ENCODE results near the gene NEO1.

The NEO1 gene

GRCh38 chr15:73051807-73052652 lies at the start of gene NEO1:
Gene NEO1, plus strand, starts transcription at chr15:73052463. Its CDS starts 213 bp downstream, at chr15:73052676.
- DNase-seq, result peak; percentile 30 to 34

- DNase-seq, result no peak
Observed at GRCh38 chr15:73004462-73004861, 47.8 kb upstream of the NEO1 start.

DNA sequence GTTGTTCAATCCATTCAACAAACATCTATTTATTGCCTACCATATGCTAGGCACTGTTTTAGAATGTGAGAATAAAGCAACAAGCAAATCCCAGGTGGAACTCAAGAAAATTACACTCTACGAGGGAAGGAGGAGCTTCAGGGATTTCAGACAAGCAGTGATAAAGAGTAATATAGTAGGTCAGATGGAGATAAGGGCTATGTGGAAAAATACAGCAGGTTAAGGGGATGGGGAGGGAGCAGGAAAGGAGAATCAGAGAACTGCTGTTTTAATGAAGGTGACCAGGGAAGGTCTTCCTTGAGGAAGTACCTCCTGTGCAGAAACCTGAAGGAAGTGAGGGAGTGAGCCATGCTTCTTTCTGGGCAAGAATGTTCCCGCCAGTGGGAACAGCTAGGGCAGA lies 47.2 kb upstream of the NEO1 start:
- DNase-seq, result no peak

DNA sequence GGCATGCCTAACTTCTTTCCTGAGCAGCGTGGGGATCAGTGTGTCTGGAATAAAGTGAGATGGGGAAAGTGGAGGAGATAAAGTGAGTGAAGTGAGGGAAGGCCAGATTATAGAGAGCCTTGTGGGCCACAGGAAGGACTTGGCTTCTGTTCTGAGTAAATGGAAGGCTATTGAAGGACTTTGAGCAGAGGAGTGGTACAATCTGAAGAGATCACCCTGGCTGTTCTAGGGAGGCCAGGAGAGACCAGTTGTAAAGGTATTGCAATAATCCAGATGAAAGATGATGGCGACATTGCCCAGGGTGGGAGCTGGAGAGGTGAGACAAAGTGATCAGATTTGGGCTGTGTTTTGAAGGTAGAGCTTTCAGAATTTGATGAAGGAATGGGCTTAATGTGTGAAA lies 46.8 kb upstream of the NEO1 start:
- DNase-seq, result no peak

DNA sequence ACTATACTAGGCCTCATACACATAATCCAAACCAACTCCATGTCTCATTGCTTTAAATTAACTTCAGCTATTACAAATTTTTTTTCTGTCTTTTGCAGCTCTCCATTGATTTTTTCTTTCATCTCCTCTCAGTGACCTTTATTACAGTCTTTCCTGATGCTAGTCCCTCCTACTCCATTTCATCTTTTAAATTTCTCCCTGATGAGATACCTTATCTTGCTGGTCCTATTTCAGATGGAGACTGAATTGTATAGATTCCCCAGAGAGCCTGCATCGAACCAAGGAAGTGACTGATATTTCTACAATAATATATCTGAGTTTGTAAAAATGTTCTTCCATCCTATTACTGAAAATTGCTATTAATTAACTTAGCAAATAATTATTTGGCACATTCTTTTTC lies 45.7 kb upstream of the NEO1 start:
- DNase-seq, result no peak

GRCh38 chr15:73009066-73010056 lies 42.9 kb upstream of the NEO1 start:
- no peak for DNase-seq

DNA sequence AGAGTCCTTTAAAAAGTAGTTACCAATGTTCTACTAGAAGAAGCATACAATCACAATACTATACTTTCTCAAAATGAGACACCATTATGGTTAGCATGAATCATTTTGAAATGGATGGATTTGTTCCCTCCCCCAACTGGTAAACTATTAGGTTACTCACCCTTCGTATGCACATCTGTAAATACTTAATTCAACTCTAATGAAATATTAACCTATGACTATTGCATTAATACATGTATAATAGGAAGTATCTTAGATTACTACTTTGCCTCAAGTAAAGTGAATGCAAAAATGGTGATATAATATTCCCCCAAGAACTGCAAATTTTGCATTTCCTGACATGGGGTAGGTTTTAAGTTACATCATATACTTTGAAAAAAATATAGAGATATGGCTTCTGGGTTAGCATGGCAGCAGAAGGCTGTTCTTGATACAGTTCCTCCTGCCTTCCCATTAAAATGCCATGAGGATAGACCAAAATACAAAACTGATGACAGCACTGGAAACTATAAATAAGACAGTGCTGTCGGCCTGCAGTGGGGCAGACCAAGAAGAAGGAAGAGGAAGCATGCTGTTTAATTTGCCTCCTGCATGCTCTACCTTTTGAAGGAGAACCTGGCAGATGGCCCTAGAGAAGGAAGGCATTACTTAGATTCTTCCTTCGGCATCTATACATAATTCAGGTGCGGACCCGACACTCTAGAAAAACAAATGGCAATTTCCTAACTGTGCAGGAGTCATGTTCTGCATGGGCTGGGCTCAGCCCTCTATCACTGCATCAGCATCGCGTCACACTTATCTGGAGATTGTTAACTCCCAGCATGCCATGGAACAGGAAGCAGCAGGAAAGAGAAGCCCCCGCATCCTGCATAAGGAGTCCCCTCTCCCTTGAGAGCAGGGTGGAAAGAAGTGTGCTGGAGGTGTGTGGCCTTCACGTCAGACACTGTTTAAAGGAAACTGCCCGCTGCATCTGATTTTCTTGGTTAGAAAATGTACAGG lies 41.8 kb upstream of the NEO1 start:
- no peak for DNase-seq

DNA sequence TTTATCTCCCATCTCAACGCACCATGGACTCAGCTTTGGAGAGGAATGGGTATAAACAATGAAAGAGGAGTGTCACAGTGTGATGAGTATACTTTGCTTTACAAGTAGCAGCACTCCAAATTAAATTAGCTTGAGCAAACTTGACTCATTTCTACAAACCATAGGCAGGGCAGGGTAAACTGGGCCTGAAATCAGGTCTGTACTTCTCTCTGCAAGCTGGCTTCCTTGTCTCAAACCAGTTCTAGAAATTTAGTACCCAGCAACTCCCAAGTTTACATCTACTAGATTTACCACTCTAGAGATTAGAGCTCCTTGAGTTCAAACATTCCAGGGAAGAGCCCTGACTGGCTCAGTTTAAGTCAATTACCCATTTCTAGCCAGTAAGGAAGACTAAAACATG lies 37.4 kb upstream of the NEO1 start:
- DNase-seq, result no peak

GRCh38 chr15:73015493-73015892 lies 36.8 kb upstream of the NEO1 start:
- DNase-seq, result no peak

GRCh38 chr15:73017987-73018386 lies 34.3 kb upstream of the NEO1 start:
- no peak for DNase-seq

DNA sequence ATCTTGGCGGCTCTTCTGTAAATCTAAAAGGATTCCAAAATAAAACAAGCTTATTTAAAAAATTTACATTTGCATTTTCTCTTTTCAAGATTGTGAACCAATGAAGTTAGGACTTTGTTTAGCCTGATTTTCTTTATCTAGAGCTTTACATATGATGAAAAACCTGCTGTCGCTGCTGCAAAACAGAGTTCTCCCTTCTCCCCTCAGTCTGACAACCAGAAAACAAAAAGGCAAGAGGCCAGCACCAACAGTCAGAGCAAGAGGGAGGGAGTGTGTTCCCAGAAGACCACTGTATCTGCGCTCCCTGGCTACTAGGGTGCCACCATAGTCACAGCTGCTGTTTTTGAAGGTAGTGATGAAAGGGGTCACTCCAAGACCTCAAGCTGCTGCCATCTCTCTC lies 33.1 kb upstream of the NEO1 start:
- no peak for DNase-seq

- no peak for DNase-seq
Observed at GRCh38 chr15:73019601-73020146, 32.6 kb upstream of the NEO1 start.

DNA sequence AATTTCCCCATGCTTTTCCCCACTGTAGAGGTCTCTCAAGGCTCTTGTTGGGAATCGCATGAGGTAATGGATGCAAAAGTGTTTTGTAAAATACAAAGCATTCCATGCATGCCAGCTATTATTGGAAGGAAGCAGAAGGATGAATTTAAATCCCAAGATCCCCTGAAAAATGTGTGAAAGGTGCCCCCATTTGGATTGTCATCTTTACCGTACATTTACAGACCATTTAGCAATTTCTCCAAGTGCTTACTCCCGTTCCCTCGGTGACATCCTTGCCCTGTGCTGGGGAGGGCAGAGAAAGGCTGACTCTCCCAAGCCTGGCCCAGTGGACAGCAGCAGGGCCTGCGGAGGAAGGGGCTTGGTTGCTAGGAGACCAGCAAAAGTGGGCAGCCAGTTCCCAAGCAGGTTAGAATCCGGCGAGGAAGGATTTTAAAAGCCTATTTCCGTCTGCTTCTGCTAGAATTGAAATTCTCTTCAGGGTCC lies 31.1 kb upstream of the NEO1 start:
- no peak for DNase-seq

GRCh38 chr15:73022161-73022560 lies 30.1 kb upstream of the NEO1 start:
- DNase-seq, result no peak

DNA sequence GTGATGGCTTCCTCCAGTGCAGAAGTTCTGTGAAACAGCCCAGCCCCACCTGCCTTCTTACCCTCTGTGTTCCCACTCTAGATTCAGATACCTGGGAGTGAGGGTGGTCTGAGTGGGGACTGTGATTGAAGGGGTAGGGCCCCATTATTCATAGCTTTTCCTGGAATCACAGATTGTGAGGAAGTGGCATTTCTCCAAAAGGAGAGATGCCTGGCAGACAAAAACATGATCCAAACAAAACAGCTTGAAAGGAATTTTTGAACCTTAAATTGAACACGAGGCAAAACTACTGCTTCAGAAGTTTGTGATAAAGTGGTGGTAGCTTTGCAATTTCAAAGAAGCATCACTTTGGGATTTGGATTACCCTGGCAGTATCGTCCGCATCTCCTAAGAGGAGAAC lies 29.2 kb upstream of the NEO1 start:
- DNase-seq, result no peak

GRCh38 chr15:73024168-73024567 lies 28.1 kb upstream of the NEO1 start:
- DNase-seq, result no peak

GRCh38 chr15:73026511-73027054 lies 25.7 kb upstream of the NEO1 start:
- no peak for DNase-seq

GRCh38 chr15:73028031-73028430 lies 24.2 kb upstream of the NEO1 start:
- DNase-seq, result no peak

DNA sequence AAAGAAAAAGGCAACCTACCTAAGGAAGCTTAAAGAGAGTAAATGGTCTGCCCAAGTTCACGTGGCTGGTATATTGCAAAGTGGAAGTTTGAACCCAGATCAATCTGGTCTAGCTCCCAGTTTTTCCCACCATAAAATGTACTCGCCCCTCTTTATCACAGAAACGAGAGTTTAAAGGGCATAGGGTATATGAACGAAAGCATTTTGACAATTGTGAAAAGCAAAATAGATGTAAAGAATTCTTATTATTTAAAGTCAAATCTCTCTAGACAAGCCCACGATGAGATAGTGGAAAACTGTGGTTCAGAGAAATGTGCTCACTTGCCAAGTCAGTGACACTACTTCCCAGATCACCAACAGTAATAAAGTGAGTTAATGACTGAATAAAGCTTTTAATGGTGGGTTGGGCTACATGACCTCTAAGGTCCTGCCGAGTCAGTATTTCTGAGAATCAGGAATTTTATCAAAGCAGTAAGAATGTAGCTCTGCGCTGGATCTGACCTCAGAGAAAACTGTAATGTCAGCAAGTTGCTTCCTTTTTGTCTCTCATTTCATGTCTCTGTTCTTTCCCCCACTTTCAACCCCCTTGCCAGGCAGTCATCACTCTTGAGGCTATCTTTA lies 23.3 kb upstream of the NEO1 start:
- no peak for DNase-seq

GRCh38 chr15:73030122-73030679 lies 22.1 kb upstream of the NEO1 start:
- DNase-seq, result no peak

GRCh38 chr15:73031648-73032047 lies 20.6 kb upstream of the NEO1 start:
- no peak for DNase-seq

Data from cerebellar nuclear complex (tissue), 1 donor.